Activated CD4-positive, alpha-beta memory T cell treated with anti-CD3 and anti-CD28 coated beads for 36 hours (primary cell): ENCODE data around the gene SERPINB7. TPM values are rescaled to one million over a fixed set of nuclear protein-coding genes. Genes with fewer than 3 reads are reported as not detected.
"Not testable (repeated sequence)": the region's sequence is repeated elsewhere in the genome, so short reads cannot be mapped to it uniquely, and the experiment has no call there.

Experiments used
- CTCF ChIA-PET: fragments of 350-600 bp; sonication (Branson Sonifier 250); formaldehyde crosslinking; loops from one replicate; lab custom pipeline; 2021; ENCODE audit warnings: antibody characterized with exemption, inconsistent platforms; lab: Charles Lee
- POLR2A ChIA-PET: fragments of 350-600 bp; sonication (Branson Sonifier 250); formaldehyde crosslinking; loops from one replicate; lab custom pipeline; 2021; ENCODE audit warnings: antibody characterized with exemption; lab: Charles Lee
- DNase-seq: peaks from one replicate; pipeline ENCODE4 v3.0.0-alpha.2; 2020
- H3K27ac Mint-ChIP-seq: one replicate; pipeline ENCODE4 v1.8.0; 2021; ENCODE audit warnings: mixed read lengths
- H3K27me3 Mint-ChIP-seq: one replicate; pipeline ENCODE4 v1.8.0; 2021; ENCODE audit warnings: mixed read lengths
- H3K36me3 Mint-ChIP-seq: one replicate; pipeline ENCODE4 v1.8.0; 2021; ENCODE audit warnings: mixed read lengths
- H3K4me1 Mint-ChIP-seq: one replicate; pipeline ENCODE4 v1.8.0; 2021; ENCODE audit warnings: low read depth, mixed read lengths
- H3K4me3 Mint-ChIP-seq: one replicate; pipeline ENCODE4 v1.8.0; 2021; ENCODE audit warnings: mild to moderate bottlenecking, mixed read lengths
- H3K9me3 Mint-ChIP-seq: one replicate; pipeline ENCODE4 v1.8.0; 2021; ENCODE audit warnings: mixed read lengths
- intact Hi-C: fragments of 100-400 bp; cut with micrococcal nuclease; formaldehyde crosslinking; loops from one replicate; pipeline ENCODE4 v1.15.1; 2023
- total RNA-seq, 2 experiments: library from RNA; stranded (reverse); gene quantifications; one replicate each; pipeline ENCODE4 v1.2.3, GENCODE V29; 2021

Gene SERPINB7
- not detected for total RNA-seq

GRCh38 chr18:63775166-63775730 is at the start of gene SERPINB7:
Gene SERPINB7 (plus strand): TSS chr18:63775418. CDS start chr18:63782373, 6,955 bp downstream.
- no peak for DNase-seq
- intact Hi-C loops = no loop called here
- Mint-ChIP-seq H3K36me3 (no peaks in the 10 kb centered on the region), H3K4me3 (no peak within 1 kb of the TSS), H3K27ac (no peak within 1 kb of the TSS), H3K4me1 (no peaks in the 10 kb centered on the region), H3K27me3 (peaks cover 4% of the 10 kb centered on the region), H3K9me3 (no peaks in the 10 kb centered on the region)
- ChIA-PET CTCF (no interaction called here), POLR2A (no interaction called here)

DNA sequence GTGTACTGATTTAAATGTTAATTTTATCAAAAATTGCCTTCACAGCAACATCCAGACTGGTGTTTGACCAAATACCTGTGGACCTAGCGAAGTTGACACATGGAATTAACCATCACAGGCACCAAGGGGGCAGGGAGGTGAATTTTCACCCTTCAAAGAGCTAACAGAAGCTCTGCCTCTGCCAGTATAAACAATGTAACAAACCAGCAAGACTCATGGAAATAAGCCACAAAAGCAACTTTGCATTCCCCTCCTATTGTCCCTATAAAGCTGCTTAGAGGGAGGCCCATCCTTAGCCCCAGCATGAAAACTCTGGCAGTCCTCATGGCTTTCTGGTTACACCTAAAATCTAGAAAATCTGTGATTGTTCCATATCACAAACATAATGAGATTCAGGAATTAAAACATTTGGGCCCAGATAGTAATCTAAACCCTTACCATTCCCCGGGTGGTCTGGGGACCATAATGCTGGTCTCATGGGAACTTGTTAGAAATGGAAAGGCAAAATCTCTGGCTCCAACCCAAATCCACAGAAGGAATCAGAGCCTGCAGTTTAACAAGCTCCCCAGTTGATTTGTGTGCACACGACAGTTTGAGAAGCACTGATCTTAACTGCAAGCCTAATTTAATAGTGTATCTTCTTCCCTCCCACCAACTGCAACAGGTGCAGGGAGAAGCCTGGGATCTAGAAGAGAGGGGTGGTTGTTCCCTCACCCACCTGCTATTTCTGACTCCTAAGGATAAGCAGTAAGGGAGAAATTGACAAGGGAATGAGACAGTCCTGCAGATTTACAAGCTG is 49.3 kb upstream of the SERPINB7 start:
- H3K4me3 Mint-ChIP-seq = no peak overlapping the region
- no peaks in the 10 kb centered on the region for H3K27me3 Mint-ChIP-seq
- ChIA-PET POLR2A (no interaction called here), CTCF (no interaction called here)
- H3K27ac Mint-ChIP-seq = no peak overlapping the region
- intact Hi-C loops = no loop called here
- no peaks in the 10 kb centered on the region for H3K36me3 Mint-ChIP-seq
- no peaks in the 10 kb centered on the region for H3K9me3 Mint-ChIP-seq
- H3K4me1 Mint-ChIP-seq = no peaks in the 10 kb centered on the region
- no peak for DNase-seq

DNA sequence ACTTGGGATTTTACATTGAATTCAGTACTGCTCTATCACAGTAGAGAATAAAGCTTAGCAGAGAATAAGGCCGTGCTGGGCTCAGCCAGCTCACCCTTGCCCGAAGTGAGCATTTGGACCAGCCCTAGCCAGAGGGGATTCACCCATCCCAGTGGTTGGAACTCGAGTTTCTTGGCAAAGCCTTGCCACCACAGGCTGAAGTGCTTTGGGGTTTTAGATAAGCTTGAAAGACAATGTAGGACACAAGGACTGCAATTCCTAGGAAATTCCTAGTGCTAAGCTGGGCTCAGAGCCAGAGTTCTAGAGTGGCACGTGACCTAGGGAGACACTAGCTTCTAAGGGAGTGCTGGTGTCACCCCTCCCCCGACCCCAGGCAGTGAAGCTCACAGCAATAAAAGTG is 44.4 kb upstream of the SERPINB7 start:
- Mint-ChIP-seq H3K27me3 (no peaks in the 10 kb centered on the region), H3K27ac (no peak overlapping the region), H3K4me1 (no peaks in the 10 kb centered on the region), H3K9me3 (no peaks in the 10 kb centered on the region), H3K4me3 (no peak overlapping the region), H3K36me3 (no peaks in the 10 kb centered on the region)
- ChIA-PET CTCF (no interaction called here), POLR2A (no interaction called here)
- intact Hi-C loops = no loop called here
- no peak for DNase-seq

GRCh38 chr18:63731215-63731614 is 44.0 kb upstream of the SERPINB7 start:
- intact Hi-C loops = no loop called here
- no peak for DNase-seq
- Mint-ChIP-seq H3K27ac (no peak overlapping the region), H3K27me3 (no peaks in the 10 kb centered on the region), H3K36me3 (no peaks in the 10 kb centered on the region), H3K4me3 (no peak overlapping the region), H3K4me1 (no peaks in the 10 kb centered on the region), H3K9me3 (no peaks in the 10 kb centered on the region)
- ChIA-PET CTCF (no interaction called here), POLR2A (no interaction called here)

DNA sequence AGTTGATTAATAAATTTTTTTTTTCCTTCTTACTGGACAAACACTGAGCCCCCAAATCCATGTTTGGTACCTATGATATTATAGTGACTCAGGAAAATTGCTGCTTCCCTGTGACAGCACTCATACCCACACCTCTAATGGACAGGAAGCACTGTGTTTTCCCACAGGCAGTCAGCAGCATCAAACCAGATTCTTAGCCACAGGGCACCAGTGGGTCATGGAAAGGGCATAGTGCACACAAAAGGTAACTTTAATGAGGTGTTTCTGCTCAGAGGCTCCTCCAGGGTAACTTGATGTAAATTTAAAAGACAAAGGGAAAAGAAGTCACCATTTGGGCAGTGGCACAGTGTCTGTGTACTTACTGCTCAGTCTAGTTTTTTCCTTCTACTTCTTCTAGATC is 38.3 kb upstream of the SERPINB7 start:
- Mint-ChIP-seq H3K27ac (no peak overlapping the region), H3K9me3 (no peaks in the 10 kb centered on the region), H3K36me3 (no peaks in the 10 kb centered on the region), H3K4me3 (no peak overlapping the region), H3K4me1 (no peaks in the 10 kb centered on the region), H3K27me3 (no peaks in the 10 kb centered on the region)
- ChIA-PET CTCF (no interaction called here), POLR2A (no interaction called here)
- intact Hi-C loops = no loop called here
- no peak for DNase-seq

DNA sequence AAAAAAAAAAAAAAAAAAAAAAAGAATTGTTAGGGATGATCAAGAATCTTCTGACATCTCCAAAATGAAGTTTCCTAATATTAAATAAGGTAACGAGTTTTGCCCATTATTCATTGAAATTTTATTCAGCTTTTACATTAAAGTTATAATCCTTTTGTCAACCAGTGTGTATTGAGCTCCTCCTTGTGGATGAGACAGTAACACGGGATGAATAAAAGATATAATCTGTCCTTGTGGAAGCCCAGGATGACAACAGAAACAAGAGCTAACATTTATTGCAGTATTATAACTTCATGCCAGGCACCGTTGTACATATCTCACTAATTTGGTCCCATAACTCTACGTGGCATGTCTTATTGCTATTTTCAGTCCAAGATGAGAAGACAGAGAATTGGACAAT is 33.4 kb upstream of the SERPINB7 start:
- no peak for DNase-seq
- Mint-ChIP-seq H3K9me3 (no peaks in the 10 kb centered on the region), H3K36me3 (no peaks in the 10 kb centered on the region), H3K4me3 (no peak overlapping the region), H3K27ac (no peak overlapping the region), H3K27me3 (peaks cover 2% of the 10 kb centered on the region), H3K4me1 (no peaks in the 10 kb centered on the region)
- ChIA-PET CTCF (interaction anchor here (0.8 kb wide), 1 partner anchor 223 kb away, joined by 3 read pairs; no protein-coding TSS in a partner anchor), POLR2A (no interaction called here)
- intact Hi-C loops = no loop called here

DNA sequence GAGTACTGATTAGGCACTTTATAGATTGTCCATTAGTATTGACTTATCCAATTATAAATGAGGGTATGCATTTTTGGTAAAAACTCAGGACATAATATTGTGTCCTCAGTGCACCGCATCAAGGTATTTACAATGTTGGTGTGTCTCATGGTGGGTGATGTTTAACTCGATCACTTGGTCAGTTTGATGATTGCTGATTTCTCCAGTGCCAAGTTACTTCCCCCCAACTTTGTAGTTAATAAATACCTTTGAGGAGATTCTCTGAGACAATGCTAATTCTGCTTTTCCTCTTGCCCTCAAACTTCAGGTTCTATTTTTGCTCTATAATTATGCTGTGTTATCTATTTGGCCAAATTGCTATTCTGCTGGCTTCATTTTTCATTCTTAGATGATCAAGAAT is 28.2 kb upstream of the SERPINB7 start:
- H3K9me3 Mint-ChIP-seq = no peaks in the 10 kb centered on the region
- H3K4me1 Mint-ChIP-seq = no peaks in the 10 kb centered on the region
- no peak overlapping the region for H3K4me3 Mint-ChIP-seq
- DNase-seq = no peak
- H3K27ac Mint-ChIP-seq = no peak overlapping the region
- H3K27me3 Mint-ChIP-seq = peaks cover 2% of the 10 kb centered on the region
- ChIA-PET POLR2A (no interaction called here), CTCF (no interaction called here)
- H3K36me3 Mint-ChIP-seq = no peaks in the 10 kb centered on the region
- intact Hi-C loops = no loop called here

DNA sequence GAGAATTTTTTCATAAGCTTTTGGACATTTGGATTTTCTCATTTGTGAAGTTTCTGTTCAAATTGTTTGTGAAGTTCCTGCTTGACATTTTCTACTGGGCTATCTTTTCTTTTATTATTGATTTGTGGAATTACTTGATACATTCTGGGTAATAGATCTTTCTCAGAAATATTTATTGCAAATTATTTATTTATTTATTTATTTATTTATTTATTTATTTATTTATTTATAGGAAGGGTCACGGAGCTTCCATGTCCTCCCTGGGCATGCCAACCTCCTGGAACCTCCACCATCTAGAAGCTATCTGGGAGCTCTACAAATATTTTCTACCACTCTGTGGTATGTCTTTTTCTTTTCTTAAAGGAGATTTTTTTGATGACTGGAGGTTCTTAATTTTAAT is 25.7 kb upstream of the SERPINB7 start:
- Mint-ChIP-seq H3K4me1 (no peaks in the 10 kb centered on the region), H3K36me3 (no peaks in the 10 kb centered on the region), H3K9me3 (no peaks in the 10 kb centered on the region), H3K27me3 (peaks cover 3% of the 10 kb centered on the region), H3K27ac (no peak overlapping the region), H3K4me3 (no peak overlapping the region)
- ChIA-PET POLR2A (no interaction called here), CTCF (no interaction called here)
- intact Hi-C loops = no loop called here
- no peak for DNase-seq

GRCh38 chr18:63752636-63753035 is 22.6 kb upstream of the SERPINB7 start:
- Mint-ChIP-seq H3K36me3 (no peaks in the 10 kb centered on the region), H3K27ac (no peak overlapping the region), H3K27me3 (peaks cover 4% of the 10 kb centered on the region), H3K9me3 (no peaks in the 10 kb centered on the region), H3K4me3 (no peak overlapping the region), H3K4me1 (no peaks in the 10 kb centered on the region)
- DNase-seq = no peak
- CTCF ChIA-PET = no interaction called here
- intact Hi-C loops = no loop called here
- POLR2A ChIA-PET = no interaction called here

DNA sequence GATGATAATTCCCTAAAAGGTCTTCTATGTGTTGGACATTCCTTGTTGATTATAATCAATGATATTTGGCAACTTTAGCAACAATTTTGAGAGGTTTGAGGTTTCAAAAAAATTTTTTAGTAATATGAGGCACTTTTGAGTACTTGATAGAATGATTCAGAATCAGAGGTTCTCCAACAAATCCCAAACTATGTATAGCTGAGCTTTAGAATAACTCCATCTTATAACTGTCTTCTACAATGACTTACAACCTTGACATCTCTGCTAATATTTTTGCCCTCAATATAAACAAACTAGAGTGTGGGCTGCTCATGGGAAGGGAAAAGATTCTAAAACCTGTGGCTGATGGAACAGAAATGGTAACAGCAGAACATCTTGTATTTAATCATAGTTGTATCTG is 21.5 kb upstream of the SERPINB7 start:
- Mint-ChIP-seq H3K36me3 (no peaks in the 10 kb centered on the region), H3K27me3 (peaks cover 4% of the 10 kb centered on the region), H3K27ac (no peak overlapping the region), H3K4me1 (no peaks in the 10 kb centered on the region), H3K4me3 (no peak overlapping the region), H3K9me3 (no peaks in the 10 kb centered on the region)
- ChIA-PET CTCF (no interaction called here), POLR2A (no interaction called here)
- no peak for DNase-seq
- intact Hi-C loops = no loop called here

GRCh38 chr18:63757541-63757940 is 17.7 kb upstream of the SERPINB7 start:
- Mint-ChIP-seq H3K27ac (no peak overlapping the region), H3K9me3 (peaks cover 10% of the 10 kb centered on the region), H3K36me3 (no peaks in the 10 kb centered on the region), H3K27me3 (peaks cover 4% of the 10 kb centered on the region), H3K4me1 (no peaks in the 10 kb centered on the region), H3K4me3 (no peak overlapping the region)
- intact Hi-C loops = no loop called here
- DNase-seq = no peak
- CTCF ChIA-PET = no interaction called here
- POLR2A ChIA-PET = no interaction called here

GRCh38 chr18:63758615-63759240 is 16.5 kb upstream of the SERPINB7 start:
- ChIA-PET CTCF (no interaction called here), POLR2A (no interaction called here)
- Mint-ChIP-seq H3K4me1 (no peaks in the 10 kb centered on the region), H3K4me3 (no peak overlapping the region), H3K36me3 (no peaks in the 10 kb centered on the region), H3K27me3 (peaks cover 4% of the 10 kb centered on the region), H3K9me3 (peaks cover 10% of the 10 kb centered on the region), H3K27ac (no peak overlapping the region)
- no peak for DNase-seq
- intact Hi-C loops = no loop called here

DNA sequence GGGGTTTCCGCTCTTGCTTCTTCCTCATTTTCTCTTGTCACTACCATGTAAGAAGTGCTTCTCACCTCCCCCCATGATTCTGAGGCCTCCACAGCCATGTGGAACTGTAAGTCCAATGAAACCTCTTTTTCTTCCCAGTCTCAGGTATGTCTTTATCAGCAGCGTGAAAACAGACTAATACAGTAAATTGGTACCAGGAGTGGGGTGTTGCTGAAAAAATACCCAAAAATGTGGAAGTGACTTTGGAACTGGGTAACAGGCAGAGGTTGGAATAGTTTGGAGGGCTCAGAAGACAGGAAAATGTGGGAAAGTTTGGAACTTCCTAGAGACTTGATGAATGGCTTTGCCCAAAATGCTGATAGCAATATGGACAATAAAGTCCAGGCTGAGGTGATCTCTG is 15.4 kb upstream of the SERPINB7 start:
- CTCF ChIA-PET, H3K27ac Mint-ChIP-seq, POLR2A ChIA-PET, DNase-seq, H3K36me3 Mint-ChIP-seq, H3K4me1 Mint-ChIP-seq, intact Hi-C loops, H3K4me3 Mint-ChIP-seq, H3K27me3 Mint-ChIP-seq: not testable (repeated sequence)
- H3K9me3 Mint-ChIP-seq = peaks cover 10% of the 10 kb centered on the region
